H1 (cell line): Measurements from ENCODE around the gene SLC9A4. TPM values are rescaled to one million over a fixed set of nuclear protein-coding genes. Genes with fewer than 3 reads are reported as not detected.

Experiments
- CTCF ChIA-PET: fragments of 300-600 bp; sonication (Branson Sonifier 250); formaldehyde crosslinking; loops from one replicate; lab custom pipeline; 2021; ENCODE audit not compliant: partially characterized antibody; lab: Charles Lee
- POLR2A ChIA-PET: fragments of 300-600 bp; sonication (Branson Sonifier 250); formaldehyde crosslinking; loops from one replicate; lab custom pipeline; 2021; ENCODE audit warnings: inconsistent platforms; ENCODE audit not compliant: partially characterized antibody; lab: Charles Lee
- DNase-seq, 2 experiments: peaks; one replicate each; pipeline versions ENCODE4 v3.0.0 to v3.0.0-alpha.2; 2010 to 2022; ENCODE audit warnings: low spot score in 2 of 2, low read depth in 1 of 2, mixed read lengths in 1 of 2
- FAIRE-seq: peaks from 2 replicates; lab custom pipeline; 2011; peaks lifted over from hg19 to GRCh38; lab: Jason Lieb, UNC
- H2AFZ ChIP-seq: 2 replicates; pipeline ENCODE4 v1.8.1; 2012; ENCODE audit warnings: low read length, inconsistent platforms
- H2AK5ac ChIP-seq: 2 replicates; pipeline ENCODE4 v1.6.1; 2013; ENCODE audit warnings: low read depth, low read length
- H2BK120ac ChIP-seq: replicated peaks from 2 replicates; pipeline ENCODE3; 2013; ENCODE audit warnings: low read depth, low read length, inconsistent platforms
- H2BK12ac ChIP-seq: 2 replicates; pipeline ENCODE4 v1.6.1; 2013; ENCODE audit warnings: low read depth, low read length
- H2BK15ac ChIP-seq: 2 replicates; pipeline ENCODE4 v1.6.1; 2013; ENCODE audit warnings: low read length
- H2BK20ac ChIP-seq: 2 replicates; pipeline ENCODE4 v1.6.1; 2013; ENCODE audit warnings: low read length
- H2BK5ac ChIP-seq: 2 replicates; pipeline ENCODE4 v1.6.1; 2013; ENCODE audit warnings: low read depth, low read length
- H3K14ac ChIP-seq: 2 replicates; pipeline ENCODE4 v1.6.1; 2013; ENCODE audit warnings: inconsistent platforms; ENCODE audit not compliant: insufficient read length
- H3K18ac ChIP-seq: 2 replicates; pipeline ENCODE4 v1.6.1; 2013; ENCODE audit warnings: low read length; ENCODE audit errors: extremely low read depth
- H3K23ac ChIP-seq: 2 replicates; pipeline ENCODE4 v1.6.1; 2013; ENCODE audit warnings: inconsistent platforms; ENCODE audit not compliant: insufficient read length
- H3K23me2 ChIP-seq: 2 replicates; pipeline ENCODE4 v1.6.1; 2013; ENCODE audit warnings: low read depth, low read length
- H3K27ac ChIP-seq: 2 replicates; pipeline ENCODE4 v1.6.1; 2011; ENCODE audit warnings: low read depth, low read length, inconsistent platforms
- H3K27me3 ChIP-seq, 4 experiments: replicated peaks in 1 of 4; 1 replicate in 1 of 4; 2 replicates in 3 of 4; pipeline versions ENCODE4 v1.6.1 to v1.8.1; 2011 to 2013; ENCODE audit warnings: low read length in 3 of 4, mild to moderate bottlenecking in 3 of 4, inconsistent platforms in 2 of 4, mixed read lengths in 2 of 4, moderate library complexity in 1 of 4; ENCODE audit not compliant: control insufficient read depth in 3 of 4, insufficient read depth in 3 of 4; ENCODE audit errors: extremely low read depth in 1 of 4
- H3K36me3 ChIP-seq, 4 experiments: 2 replicates each; pipeline versions ENCODE4 v1.6.1 to v1.8.1; 2011 to 2013; ENCODE audit warnings: mild to moderate bottlenecking in 4 of 4, low read length in 3 of 4, moderate library complexity in 2 of 4, control low read depth in 1 of 4, inconsistent platforms in 1 of 4; ENCODE audit not compliant: insufficient read depth in 4 of 4, control insufficient read depth in 2 of 4
- H3K4ac ChIP-seq: replicated peaks from 2 replicates; pipeline ENCODE3; 2013; ENCODE audit warnings: low read length, low read depth, mixed read lengths, inconsistent platforms; ENCODE audit not compliant: insufficient read length
- H3K4me1 ChIP-seq, 4 experiments: replicated peaks in 1 of 4; 1 replicate in 1 of 4; 2 replicates in 3 of 4; pipeline versions ENCODE4 v1.6.1 to v1.8.1; 2011 to 2013; ENCODE audit warnings: low read length in 3 of 4, inconsistent platforms in 2 of 4, mixed read lengths in 1 of 4; ENCODE audit not compliant: insufficient read depth in 4 of 4, control insufficient read depth in 3 of 4
- H3K4me2 ChIP-seq, 2 experiments: 2 replicates each; pipeline versions ENCODE4 v1.6.1 to v1.8.1; 2011 to 2013; ENCODE audit warnings: low read depth in 2 of 2, low read length in 2 of 2, control low read depth in 1 of 2, inconsistent platforms in 1 of 2, mild to moderate bottlenecking in 1 of 2; ENCODE audit not compliant: insufficient read depth in 1 of 2
- H3K4me3 ChIP-seq, 4 experiments: fragments of 200-600, 300-600 bp in 1 of 4; sonication (generic), shearing (Covaris generic), sonication (Bioruptor Twin) in 1 of 4; 2 replicates each; pipeline versions ENCODE4 v1.5.1 to v1.8.1; 2011 to 2016; ENCODE audit warnings: low read length in 4 of 4, low read depth in 3 of 4, control low read depth in 2 of 4, inconsistent platforms in 2 of 4, mild to moderate bottlenecking in 2 of 4, mixed read lengths in 1 of 4, moderate library complexity in 1 of 4; ENCODE audit not compliant: insufficient read depth in 2 of 4; ENCODE audit errors: extremely low read depth in 1 of 4
- H3K56ac ChIP-seq: replicated peaks from 2 replicates; pipeline ENCODE3; 2013; ENCODE audit warnings: low read depth, mild to moderate bottlenecking, mixed read lengths, low read length, inconsistent platforms; ENCODE audit not compliant: insufficient read length
- H3K79me1 ChIP-seq: 2 replicates; pipeline ENCODE4 v1.6.1; 2013; ENCODE audit warnings: low read depth, low read length, control low read depth
- H3K79me2 ChIP-seq, 2 experiments: 2 replicates each; pipeline versions ENCODE4 v1.6.1 to v1.8.1; 2012 to 2013; ENCODE audit warnings: low read length in 2 of 2, mild to moderate bottlenecking in 2 of 2, inconsistent platforms in 1 of 2; ENCODE audit not compliant: insufficient read depth in 2 of 2, control insufficient read depth in 1 of 2
- H3K9ac ChIP-seq, 4 experiments: replicated peaks in 1 of 4; 1 replicate in 1 of 4; 2 replicates in 3 of 4; pipeline versions ENCODE4 v1.6.1 to v1.8.1; 2011 to 2013; ENCODE audit warnings: low read depth in 3 of 4, low read length in 3 of 4, control low read depth in 2 of 4, mild to moderate bottlenecking in 2 of 4, moderate library complexity in 2 of 4, inconsistent platforms in 1 of 4; ENCODE audit errors: extremely low read depth in 1 of 4
- H3K9me3 ChIP-seq, 2 experiments: 2 replicates each; pipeline versions ENCODE4 v1.6.1 to v1.8.1; 2012 to 2013; ENCODE audit warnings: mild to moderate bottlenecking in 2 of 2, moderate library complexity in 2 of 2, control low read depth in 1 of 2, inconsistent platforms in 1 of 2, low read depth in 1 of 2, low read length in 1 of 2, mixed read lengths in 1 of 2; ENCODE audit not compliant: insufficient read depth in 2 of 2
- H4K20me1 ChIP-seq, 2 experiments: replicated peaks in 1 of 2; 2 replicates each; pipeline versions ENCODE3 to v1.8.1; 2011 to 2013; ENCODE audit warnings: inconsistent platforms in 2 of 2, low read length in 2 of 2, mild to moderate bottlenecking in 1 of 2; ENCODE audit not compliant: insufficient read depth in 2 of 2, control insufficient read depth in 1 of 2
- H4K5ac ChIP-seq: 2 replicates; pipeline ENCODE4 v1.6.1; 2013; ENCODE audit warnings: low read length, low read depth, mixed read lengths, inconsistent platforms; ENCODE audit not compliant: insufficient read length
- H4K8ac ChIP-seq: 2 replicates; pipeline ENCODE4 v1.8.0; 2013; ENCODE audit warnings: mild to moderate bottlenecking, moderate library complexity, low read length, inconsistent platforms; ENCODE audit not compliant: insufficient read depth; ENCODE audit errors: extremely low read depth
- H4K91ac ChIP-seq: replicated peaks from 2 replicates; pipeline ENCODE3; 2013; ENCODE audit warnings: low read length, mixed read lengths, inconsistent platforms; ENCODE audit not compliant: insufficient read length
- BRCA1 ChIP-seq: IDR thresholded peaks from 2 replicates; pipeline ENCODE4 v1.6.1; 2012; ENCODE audit warnings: low read depth, low read length, improper control_type of control experiment
- CBX8 ChIP-seq: fragments of 300-800, 300-1000 bp; sonication (generic); IDR thresholded peaks from 2 replicates; pipeline ENCODE4 v1.7.1; 2016; ENCODE audit warnings: low read depth, low read length, borderline replicate concordance
- FOSL1 ChIP-seq: IDR thresholded peaks from 2 replicates; pipeline ENCODE4 v1.6.1; 2011; ENCODE audit warnings: mild to moderate bottlenecking, low read depth, low read length, moderate library complexity; ENCODE audit not compliant: insufficient read depth
- HDAC6 ChIP-seq: IDR thresholded peaks from one replicate; pipeline ENCODE4 v1.7.1; 2012; ENCODE audit warnings: low read depth, mild to moderate bottlenecking, inconsistent platforms, low read length, moderate library complexity
- RBBP5 ChIP-seq: IDR thresholded peaks from 2 replicates; pipeline ENCODE4 v1.7.1; 2012; ENCODE audit warnings: low read depth, mild to moderate bottlenecking, inconsistent platforms, low read length, moderate library complexity, borderline replicate concordance
- WGBS, 2 experiments: shearing (Covaris generic) in 1 of 2; methylation state at CpG; one replicate each; pipeline versions ENCODE4 v1.1.6 to v1.1.7; 2013 to 2015; ENCODE audit warnings: low lambda C conversion rate in 2 of 2, mixed read lengths in 2 of 2, inconsistent platforms in 1 of 2, low coverage in 1 of 2, missing lambda C conversion rate in 1 of 2; ENCODE audit not compliant: insufficient replicate concordance in 2 of 2, insufficient coverage in 1 of 2, insufficient read length in 1 of 2; ENCODE audit errors: extremely low coverage in 1 of 2, missing lambda C conversion rate in 1 of 2; 5-methylcytosine and 5-hydroxymethylcytosine counted together
- polyA plus RNA-seq, 7 experiments: library from polyadenylated mRNA; depleted of rRNA in 3 of 7; stranded (reverse) in 5 of 7; unstranded in 2 of 7; fragments of >200 nt in 5 of 7; fragments of 200-250 nt in 2 of 7; gene quantifications; 1 replicate in 5 of 7; 2 replicates in 1 of 7; 4 replicates in 1 of 7; pipeline versions ENCODE4 v1.2.1 to v1.2.3, GENCODE V29; 2011 to 2013; ENCODE audit warnings: missing spikeins in 2 of 7, mixed read lengths in 2 of 7
- total RNA-seq: library from RNA; stranded (reverse); fragmentation: NEBNext Ultra II Directional; extraction: Animal tissue kit (Norgen Biotek cat#: 25700); gene quantifications from 2 replicates; pipeline ENCODE4 v1.2.1, GENCODE V29; 2021
- TF ChIP-seq, protein P1 (sequence below): IDR thresholded peaks from 2 replicates; pipeline ENCODE4 v1.6.1; 2012; ENCODE audit warnings: low read length, inconsistent platforms

The SLC9A4 gene
- total and polyA plus RNA-seq, 2 of the 8 experiments (the other 6 are each of a cell fraction or from before 2014, with no cell fraction given): not detected

DNA sequence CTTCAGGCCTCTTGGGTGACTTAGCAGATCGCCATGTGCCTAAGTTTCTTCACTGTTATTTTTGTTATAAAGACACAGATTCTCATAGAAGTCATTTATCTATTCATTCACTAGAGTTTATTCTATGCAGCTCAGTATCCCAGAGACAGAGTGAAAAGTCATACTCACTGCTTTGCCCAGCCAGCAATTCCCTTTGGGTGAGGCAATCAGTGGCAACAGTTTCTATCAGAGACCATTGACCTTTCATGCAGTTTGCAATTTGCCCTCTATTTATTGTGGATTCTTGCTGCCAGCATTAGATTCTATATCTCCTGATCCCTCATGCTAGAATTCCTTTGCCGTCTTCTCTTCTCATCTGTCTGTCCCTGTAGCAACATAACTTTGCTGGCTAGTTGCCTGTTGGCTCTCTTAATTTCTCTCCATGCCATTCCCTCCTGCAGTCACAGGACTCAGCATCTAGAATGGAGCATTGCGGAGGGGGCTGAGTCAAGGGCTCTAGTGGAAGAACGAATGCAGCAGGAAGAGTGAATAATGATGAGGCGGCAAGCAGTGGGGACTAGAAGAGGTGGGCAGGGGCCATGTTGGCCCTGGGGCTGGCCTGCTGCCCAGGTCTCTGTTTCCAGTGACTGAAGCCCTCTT, 12.2 kb downstream of the SLC9A4 start:
- Histone ChIP-seq H3K27ac (no peak overlapping the region), H2AK5ac (no peak overlapping the region), H3K18ac (no peak overlapping the region), H3K9ac (no peak overlapping the region), H2BK12ac (no peak overlapping the region), H3K56ac (no peak overlapping the region), H3K79me1 (no peaks in the 10 kb centered on the region), H2BK120ac (no peak overlapping the region), H3K9me3 (no peaks in the 10 kb centered on the region), H2BK5ac (no peak overlapping the region), H3K23ac (no peak overlapping the region), H2AFZ (no peak overlapping the region), H4K5ac (no peak overlapping the region), H3K79me2 (no peaks in the 10 kb centered on the region), H2BK15ac (no peak overlapping the region), H3K4me1 (peaks cover 0 to 3% (median under 1%) of the 10 kb centered on the region in 4 experiments; a peak in 3 of 7 replicates), H2BK20ac (no peak overlapping the region), H3K4me2 (no peak overlapping the region), H3K4me3 (no peak overlapping the region), H4K8ac (no peak overlapping the region), H3K36me3 (no peaks in the 10 kb centered on the region), H3K4ac (no peak overlapping the region), H3K23me2 (no peaks in the 10 kb centered on the region; the same call in 1 of the 2 replicates), H4K91ac (no peak overlapping the region), H4K20me1 (no peaks in the 10 kb centered on the region), H3K14ac (no peak overlapping the region), H3K27me3 (0 out of 7 replicates have a peak, but pooled peaks cover 0 to 2% (median 0%) of the 10 kb centered on the region in 4 experiments)
- POLR2A ChIA-PET: no interaction called here
- CTCF ChIA-PET: interaction anchor here (1.1 to 7.1 kb wide), 2 partner anchors 13 to 268 kb away, joined by 3 to 54 read pairs; partner anchors contain the start of gene SLC9A4
- 87% methylated on average over 5 of the region's 5 CpGs; no CpG with 5 or more reads in 1 of the 2 experiments for WGBS, 2 experiments
- DNase-seq (no peak), FAIRE-seq (no peak)
- TF ChIP-seq CBX8 (no peak), FOSL1 (no peak), RBBP5 (no peak), HDAC6 (no peak), BRCA1 (no peak)
- TF ChIP-seq, protein P1, sequence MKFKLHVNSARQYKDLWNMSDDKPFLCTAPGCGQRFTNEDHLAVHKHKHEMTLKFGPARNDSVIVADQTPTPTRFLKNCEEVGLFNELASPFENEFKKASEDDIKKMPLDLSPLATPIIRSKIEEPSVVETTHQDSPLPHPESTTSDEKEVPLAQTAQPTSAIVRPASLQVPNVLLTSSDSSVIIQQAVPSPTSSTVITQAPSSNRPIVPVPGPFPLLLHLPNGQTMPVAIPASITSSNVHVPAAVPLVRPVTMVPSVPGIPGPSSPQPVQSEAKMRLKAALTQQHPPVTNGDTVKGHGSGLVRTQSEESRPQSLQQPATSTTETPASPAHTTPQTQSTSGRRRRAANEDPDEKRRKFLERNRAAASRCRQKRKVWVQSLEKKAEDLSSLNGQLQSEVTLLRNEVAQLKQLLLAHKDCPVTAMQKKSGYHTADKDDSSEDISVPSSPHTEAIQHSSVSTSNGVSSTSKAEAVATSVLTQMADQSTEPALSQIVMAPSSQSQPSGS: no peak
